Ishikawa (cell line): ENCODE results near the gene FKBP9.

Source experiments
- CEBPB ChIP-seq: IDR thresholded peaks from 2 replicates; pipeline ENCODE4 v1.6.1; 2012
- CREB1 ChIP-seq: IDR thresholded peaks from 2 replicates; pipeline ENCODE4 v1.6.1; 2012; ENCODE audit warnings: low read depth
- EGR1 ChIP-seq: IDR thresholded peaks from 2 replicates; pipeline ENCODE4 v1.6.1; 2012
- EP300 ChIP-seq: IDR thresholded peaks from 2 replicates; pipeline ENCODE4 v1.6.1; 2012; ENCODE audit warnings: borderline replicate concordance
- FOXM1 ChIP-seq: IDR thresholded peaks from 2 replicates; pipeline ENCODE4 v1.6.1; 2012; ENCODE audit warnings: low read depth, borderline replicate concordance
- MAX ChIP-seq: IDR thresholded peaks from 2 replicates; pipeline ENCODE4 v1.6.1; 2012
- NFIC ChIP-seq: IDR thresholded peaks from 2 replicates; pipeline ENCODE4 v1.6.1; 2012
- RAD21 ChIP-seq: IDR thresholded peaks from 2 replicates; pipeline ENCODE4 v1.6.1; 2012; ENCODE audit warnings: low read depth
- REST ChIP-seq: IDR thresholded peaks from 2 replicates; pipeline ENCODE4 v1.6.1; 2012; ENCODE audit warnings: low read depth, mild to moderate bottlenecking
- TAF1 ChIP-seq: IDR thresholded peaks from 2 replicates; pipeline ENCODE4 v1.6.1; 2012; ENCODE audit warnings: low read depth, mild to moderate bottlenecking
- TCF12 ChIP-seq: IDR thresholded peaks from 2 replicates; pipeline ENCODE4 v1.6.1; 2012; ENCODE audit warnings: low read depth
- TEAD4 ChIP-seq: IDR thresholded peaks from 2 replicates; pipeline ENCODE4 v1.6.1; 2012
- USF1 ChIP-seq: IDR thresholded peaks from 2 replicates; pipeline ENCODE4 v1.6.1; 2012
- YY1 ChIP-seq: IDR thresholded peaks from 2 replicates; pipeline ENCODE4 v1.6.1; 2012; ENCODE audit warnings: low read depth
- ZBTB7A ChIP-seq: IDR thresholded peaks from 2 replicates; pipeline ENCODE4 v1.6.1; 2012; ENCODE audit warnings: low read depth

The FKBP9 gene

GRCh38 chr7:32921896-32922295, 35.3 kb upstream of the FKBP9 start:
- TF ChIP-seq FOXM1: no peak
- TF ChIP-seq CEBPB: no peak
- TF ChIP-seq ZBTB7A: no peak
- no peak for TF ChIP-seq MAX
- no peak for TF ChIP-seq EP300
- no peak for TF ChIP-seq TAF1
- no peak for TF ChIP-seq USF1
- TF ChIP-seq RAD21: no peak
- no peak for TF ChIP-seq EGR1
- no peak for TF ChIP-seq TEAD4

GRCh38 chr7:32928785-32929298, 28.4 kb upstream of the FKBP9 start:
- no peak for TF ChIP-seq CEBPB
- TF ChIP-seq FOXM1: no peak
- TF ChIP-seq REST: no peak
- no peak for TF ChIP-seq EP300
- TF ChIP-seq RAD21: no peak
- TF ChIP-seq TEAD4: no peak
- TF ChIP-seq USF1: no peak
- TF ChIP-seq NFIC: no peak
- TF ChIP-seq MAX: no peak
- TF ChIP-seq ZBTB7A: no peak
- no peak for TF ChIP-seq TCF12
- no peak for TF ChIP-seq CREB1
- no peak for TF ChIP-seq EGR1
- TF ChIP-seq YY1: no peak
- no peak for TF ChIP-seq TAF1

GRCh38 chr7:32929430-32930143, 27.7 kb upstream of the FKBP9 start:
- TF ChIP-seq TEAD4 (no peak), TAF1 (no peak), USF1 (no peak), TCF12 (no peak), REST (no peak), FOXM1 (no peak), EGR1 (no peak), CREB1 (no peak), NFIC (no peak), RAD21 (no peak)

GRCh38 chr7:32930378-32930777, 26.9 kb upstream of the FKBP9 start:
- TF ChIP-seq FOXM1: no peak
- no peak for TF ChIP-seq EGR1
- no peak for TF ChIP-seq CEBPB
- TF ChIP-seq TEAD4: no peak
- no peak for TF ChIP-seq TCF12
- no peak for TF ChIP-seq TAF1
- no peak for TF ChIP-seq ZBTB7A
- TF ChIP-seq USF1: no peak
- TF ChIP-seq CREB1: no peak
- no peak for TF ChIP-seq REST
- TF ChIP-seq MAX: no peak
- no peak for TF ChIP-seq NFIC
- no peak for TF ChIP-seq EP300
- no peak for TF ChIP-seq YY1
- TF ChIP-seq RAD21: no peak
